H1 (cell line): ENCODE measurements around the gene SPRED1. TPM values are rescaled to one million over a fixed set of nuclear protein-coding genes. Genes with fewer than 3 reads are reported as not detected.

Source experiments
- CTCF ChIA-PET: fragments of 300-600 bp; sonication (Branson Sonifier 250); formaldehyde crosslinking; loops from one replicate; lab custom pipeline; 2021; ENCODE audit not compliant: partially characterized antibody; lab: Charles Lee
- POLR2A ChIA-PET: fragments of 300-600 bp; sonication (Branson Sonifier 250); formaldehyde crosslinking; loops from one replicate; lab custom pipeline; 2021; ENCODE audit warnings: inconsistent platforms; ENCODE audit not compliant: partially characterized antibody; lab: Charles Lee
- DNase-seq, 2 experiments: peaks; one replicate each; pipeline versions ENCODE4 v3.0.0 to v3.0.0-alpha.2; 2010 to 2022; ENCODE audit warnings: low spot score in 2 of 2, low read depth in 1 of 2, mixed read lengths in 1 of 2
- FAIRE-seq: peaks from 2 replicates; lab custom pipeline; 2011; peaks lifted over from hg19 to GRCh38; lab: Jason Lieb, UNC
- H2AFZ ChIP-seq: 2 replicates; pipeline ENCODE4 v1.8.1; 2012; ENCODE audit warnings: low read length, inconsistent platforms
- H2AK5ac ChIP-seq: 2 replicates; pipeline ENCODE4 v1.6.1; 2013; ENCODE audit warnings: low read depth, low read length
- H2BK120ac ChIP-seq: replicated peaks from 2 replicates; pipeline ENCODE3; 2013; ENCODE audit warnings: low read depth, low read length, inconsistent platforms
- H2BK12ac ChIP-seq: 2 replicates; pipeline ENCODE4 v1.6.1; 2013; ENCODE audit warnings: low read depth, low read length
- H2BK15ac ChIP-seq: 2 replicates; pipeline ENCODE4 v1.6.1; 2013; ENCODE audit warnings: low read length
- H2BK20ac ChIP-seq: 2 replicates; pipeline ENCODE4 v1.6.1; 2013; ENCODE audit warnings: low read length
- H2BK5ac ChIP-seq: 2 replicates; pipeline ENCODE4 v1.6.1; 2013; ENCODE audit warnings: low read depth, low read length
- H3K14ac ChIP-seq: 2 replicates; pipeline ENCODE4 v1.6.1; 2013; ENCODE audit warnings: inconsistent platforms; ENCODE audit not compliant: insufficient read length
- H3K18ac ChIP-seq: 2 replicates; pipeline ENCODE4 v1.6.1; 2013; ENCODE audit warnings: low read length; ENCODE audit errors: extremely low read depth
- H3K23ac ChIP-seq: 2 replicates; pipeline ENCODE4 v1.6.1; 2013; ENCODE audit warnings: inconsistent platforms; ENCODE audit not compliant: insufficient read length
- H3K23me2 ChIP-seq: 2 replicates; pipeline ENCODE4 v1.6.1; 2013; ENCODE audit warnings: low read depth, low read length
- H3K27ac ChIP-seq: 2 replicates; pipeline ENCODE4 v1.6.1; 2011; ENCODE audit warnings: low read depth, low read length, inconsistent platforms
- H3K27me3 ChIP-seq, 4 experiments: replicated peaks in 1 of 4; 1 replicate in 1 of 4; 2 replicates in 3 of 4; pipeline versions ENCODE4 v1.6.1 to v1.8.1; 2011 to 2013; ENCODE audit warnings: low read length in 3 of 4, mild to moderate bottlenecking in 3 of 4, inconsistent platforms in 2 of 4, mixed read lengths in 2 of 4, moderate library complexity in 1 of 4; ENCODE audit not compliant: control insufficient read depth in 3 of 4, insufficient read depth in 3 of 4; ENCODE audit errors: extremely low read depth in 1 of 4
- H3K36me3 ChIP-seq, 4 experiments: 2 replicates each; pipeline versions ENCODE4 v1.6.1 to v1.8.1; 2011 to 2013; ENCODE audit warnings: mild to moderate bottlenecking in 4 of 4, low read length in 3 of 4, moderate library complexity in 2 of 4, control low read depth in 1 of 4, inconsistent platforms in 1 of 4; ENCODE audit not compliant: insufficient read depth in 4 of 4, control insufficient read depth in 2 of 4
- H3K4ac ChIP-seq: replicated peaks from 2 replicates; pipeline ENCODE3; 2013; ENCODE audit warnings: low read length, low read depth, mixed read lengths, inconsistent platforms; ENCODE audit not compliant: insufficient read length
- H3K4me1 ChIP-seq, 4 experiments: replicated peaks in 1 of 4; 1 replicate in 1 of 4; 2 replicates in 3 of 4; pipeline versions ENCODE4 v1.6.1 to v1.8.1; 2011 to 2013; ENCODE audit warnings: low read length in 3 of 4, inconsistent platforms in 2 of 4, mixed read lengths in 1 of 4; ENCODE audit not compliant: insufficient read depth in 4 of 4, control insufficient read depth in 3 of 4
- H3K4me2 ChIP-seq, 2 experiments: 2 replicates each; pipeline versions ENCODE4 v1.6.1 to v1.8.1; 2011 to 2013; ENCODE audit warnings: low read depth in 2 of 2, low read length in 2 of 2, control low read depth in 1 of 2, inconsistent platforms in 1 of 2, mild to moderate bottlenecking in 1 of 2; ENCODE audit not compliant: insufficient read depth in 1 of 2
- H3K4me3 ChIP-seq, 4 experiments: fragments of 200-600, 300-600 bp in 1 of 4; sonication (generic), shearing (Covaris generic), sonication (Bioruptor Twin) in 1 of 4; 2 replicates each; pipeline versions ENCODE4 v1.5.1 to v1.8.1; 2011 to 2016; ENCODE audit warnings: low read length in 4 of 4, low read depth in 3 of 4, control low read depth in 2 of 4, inconsistent platforms in 2 of 4, mild to moderate bottlenecking in 2 of 4, mixed read lengths in 1 of 4, moderate library complexity in 1 of 4; ENCODE audit not compliant: insufficient read depth in 2 of 4; ENCODE audit errors: extremely low read depth in 1 of 4
- H3K56ac ChIP-seq: replicated peaks from 2 replicates; pipeline ENCODE3; 2013; ENCODE audit warnings: low read depth, mild to moderate bottlenecking, mixed read lengths, low read length, inconsistent platforms; ENCODE audit not compliant: insufficient read length
- H3K79me1 ChIP-seq: 2 replicates; pipeline ENCODE4 v1.6.1; 2013; ENCODE audit warnings: low read depth, low read length, control low read depth
- H3K79me2 ChIP-seq, 2 experiments: 2 replicates each; pipeline versions ENCODE4 v1.6.1 to v1.8.1; 2012 to 2013; ENCODE audit warnings: low read length in 2 of 2, mild to moderate bottlenecking in 2 of 2, inconsistent platforms in 1 of 2; ENCODE audit not compliant: insufficient read depth in 2 of 2, control insufficient read depth in 1 of 2
- H3K9ac ChIP-seq, 4 experiments: replicated peaks in 1 of 4; 1 replicate in 1 of 4; 2 replicates in 3 of 4; pipeline versions ENCODE4 v1.6.1 to v1.8.1; 2011 to 2013; ENCODE audit warnings: low read depth in 3 of 4, low read length in 3 of 4, control low read depth in 2 of 4, mild to moderate bottlenecking in 2 of 4, moderate library complexity in 2 of 4, inconsistent platforms in 1 of 4; ENCODE audit errors: extremely low read depth in 1 of 4
- H3K9me3 ChIP-seq, 2 experiments: 2 replicates each; pipeline versions ENCODE4 v1.6.1 to v1.8.1; 2012 to 2013; ENCODE audit warnings: mild to moderate bottlenecking in 2 of 2, moderate library complexity in 2 of 2, control low read depth in 1 of 2, inconsistent platforms in 1 of 2, low read depth in 1 of 2, low read length in 1 of 2, mixed read lengths in 1 of 2; ENCODE audit not compliant: insufficient read depth in 2 of 2
- H4K20me1 ChIP-seq, 2 experiments: replicated peaks in 1 of 2; 2 replicates each; pipeline versions ENCODE3 to v1.8.1; 2011 to 2013; ENCODE audit warnings: inconsistent platforms in 2 of 2, low read length in 2 of 2, mild to moderate bottlenecking in 1 of 2; ENCODE audit not compliant: insufficient read depth in 2 of 2, control insufficient read depth in 1 of 2
- H4K5ac ChIP-seq: 2 replicates; pipeline ENCODE4 v1.6.1; 2013; ENCODE audit warnings: low read length, low read depth, mixed read lengths, inconsistent platforms; ENCODE audit not compliant: insufficient read length
- H4K8ac ChIP-seq: 2 replicates; pipeline ENCODE4 v1.8.0; 2013; ENCODE audit warnings: mild to moderate bottlenecking, moderate library complexity, low read length, inconsistent platforms; ENCODE audit not compliant: insufficient read depth; ENCODE audit errors: extremely low read depth
- H4K91ac ChIP-seq: replicated peaks from 2 replicates; pipeline ENCODE3; 2013; ENCODE audit warnings: low read length, mixed read lengths, inconsistent platforms; ENCODE audit not compliant: insufficient read length
- ATF2 ChIP-seq: IDR thresholded peaks from 2 replicates; pipeline ENCODE4 v1.6.1; 2012; ENCODE audit warnings: low read length, inconsistent platforms
- HDAC2 ChIP-seq, 2 experiments: fragments of 300-600 bp in 1 of 2; sonication (generic) in 1 of 2; IDR thresholded peaks; 2 replicates each; pipeline ENCODE4 v1.6.1; 2011 to 2012; ENCODE audit warnings: low read depth in 2 of 2, low read length in 2 of 2, mild to moderate bottlenecking in 2 of 2, moderate library complexity in 2 of 2, borderline replicate concordance in 1 of 2, inconsistent platforms in 1 of 2
- POU5F1 ChIP-seq: IDR thresholded peaks from 2 replicates; pipeline ENCODE4 v1.6.1; 2011; ENCODE audit warnings: low read depth, mild to moderate bottlenecking, low read length, moderate library complexity
- ZNF274 ChIP-seq: IDR thresholded peaks from 2 replicates; pipeline ENCODE4 v1.7.0; 2012; ENCODE audit warnings: low read length, borderline replicate concordance; ENCODE audit errors: extremely low read depth
- WGBS, 2 experiments: shearing (Covaris generic) in 1 of 2; methylation state at CpG; one replicate each; pipeline versions ENCODE4 v1.1.6 to v1.1.7; 2013 to 2015; ENCODE audit warnings: low lambda C conversion rate in 2 of 2, mixed read lengths in 2 of 2, inconsistent platforms in 1 of 2, low coverage in 1 of 2, missing lambda C conversion rate in 1 of 2; ENCODE audit not compliant: insufficient replicate concordance in 2 of 2, insufficient coverage in 1 of 2, insufficient read length in 1 of 2; ENCODE audit errors: extremely low coverage in 1 of 2, missing lambda C conversion rate in 1 of 2; 5-methylcytosine and 5-hydroxymethylcytosine counted together
- polyA plus RNA-seq, 7 experiments: library from polyadenylated mRNA; depleted of rRNA in 3 of 7; stranded (reverse) in 5 of 7; unstranded in 2 of 7; fragments of >200 nt in 5 of 7; fragments of 200-250 nt in 2 of 7; gene quantifications; 1 replicate in 5 of 7; 2 replicates in 1 of 7; 4 replicates in 1 of 7; pipeline versions ENCODE4 v1.2.1 to v1.2.3, GENCODE V29; 2011 to 2013; ENCODE audit warnings: missing spikeins in 2 of 7, mixed read lengths in 2 of 7
- total RNA-seq: library from RNA; stranded (reverse); fragmentation: NEBNext Ultra II Directional; extraction: Animal tissue kit (Norgen Biotek cat#: 25700); gene quantifications from 2 replicates; pipeline ENCODE4 v1.2.1, GENCODE V29; 2021
- TF ChIP-seq, protein P1 (sequence below): IDR thresholded peaks from 2 replicates; pipeline ENCODE4 v1.6.1; 2012; ENCODE audit warnings: inconsistent platforms
- TF ChIP-seq, protein P2 (sequence below): IDR thresholded peaks from 2 replicates; pipeline ENCODE4 v1.6.1; 2011; ENCODE audit warnings: low read depth, mild to moderate bottlenecking, low read length; ENCODE audit not compliant: insufficient read depth

SPRED1 gene
- total and polyA plus RNA-seq, 2 of the 8 experiments (the other 6 are each of a cell fraction or from before 2014, with no cell fraction given) = 5.5 to 30.3 TPM

DNA sequence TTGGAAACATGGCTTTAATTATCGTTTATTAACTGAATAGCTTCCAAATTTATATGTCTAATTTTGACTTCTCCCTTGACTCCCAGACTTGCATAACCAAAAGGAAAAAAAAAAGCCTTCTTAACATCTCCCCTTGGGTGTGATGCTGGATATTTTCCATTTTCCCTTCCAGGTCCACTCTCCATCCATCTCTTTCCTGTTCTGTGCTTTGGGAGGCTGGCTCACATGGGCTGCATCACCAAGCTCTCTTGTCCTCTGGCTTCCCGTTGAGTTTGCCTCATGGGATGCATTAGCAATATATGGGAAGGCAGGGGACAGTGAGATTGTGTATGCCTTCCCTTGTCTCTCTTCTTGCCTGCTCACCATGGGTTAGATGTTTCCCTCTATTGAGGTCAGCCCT is 123.4 kb downstream of the SPRED1 start:
- Histone ChIP-seq H2BK15ac (no peak overlapping the region), H3K18ac (no peak overlapping the region), H2AFZ (no peak overlapping the region), H4K5ac (no peak overlapping the region), H2BK120ac (no peak overlapping the region), H3K4ac (no peak overlapping the region), H2AK5ac (no peak overlapping the region), H3K56ac (no peak overlapping the region), H3K4me2 (no peak overlapping the region), H3K14ac (no peak overlapping the region), H4K91ac (no peak overlapping the region), H2BK5ac (no peak overlapping the region), H3K4me3 (no peak overlapping the region), H3K79me2 (no peaks in the 10 kb centered on the region), H3K79me1 (no peaks in the 10 kb centered on the region), H3K9ac (no peak overlapping the region), H3K23me2 (no peaks in the 10 kb centered on the region; the same call in 1 of the 2 replicates), H3K27me3 (no peaks in the 10 kb centered on the region), H4K20me1 (no peaks in the 10 kb centered on the region), H3K23ac (no peak overlapping the region), H3K9me3 (no peaks in the 10 kb centered on the region), H3K36me3 (no peaks in the 10 kb centered on the region), H3K27ac (no peak overlapping the region), H4K8ac (no peak overlapping the region), H2BK12ac (no peak overlapping the region), H3K4me1 (no peaks in the 10 kb centered on the region), H2BK20ac (no peak overlapping the region)
- TF ChIP-seq, protein P1, sequence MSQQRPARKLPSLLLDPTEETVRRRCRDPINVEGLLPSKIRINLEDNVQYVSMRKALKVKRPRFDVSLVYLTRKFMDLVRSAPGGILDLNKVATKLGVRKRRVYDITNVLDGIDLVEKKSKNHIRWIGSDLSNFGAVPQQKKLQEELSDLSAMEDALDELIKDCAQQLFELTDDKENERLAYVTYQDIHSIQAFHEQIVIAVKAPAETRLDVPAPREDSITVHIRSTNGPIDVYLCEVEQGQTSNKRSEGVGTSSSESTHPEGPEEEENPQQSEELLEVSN = no peak
- TF ChIP-seq, protein P2, sequence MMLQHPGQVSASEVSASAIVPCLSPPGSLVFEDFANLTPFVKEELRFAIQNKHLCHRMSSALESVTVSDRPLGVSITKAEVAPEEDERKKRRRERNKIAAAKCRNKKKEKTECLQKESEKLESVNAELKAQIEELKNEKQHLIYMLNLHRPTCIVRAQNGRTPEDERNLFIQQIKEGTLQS = no peak
- TF ChIP-seq HDAC2 (IDR thresholded peaks at IDR 0.05; ENCODE audit: borderline replicate concordance in 1 of 2, low read depth in 2 of 2, low read length in 2 of 2) = no peak
- TF ChIP-seq ZNF274 = no peak
- TF ChIP-seq ATF2 = no peak
- no peak for TF ChIP-seq POU5F1
- 96% methylated on average over 2 of the region's 2 CpGs; no CpG with 5 or more reads in 1 of the 2 experiments for WGBS, 2 experiments
- POLR2A ChIA-PET = no interaction called here
- CTCF ChIA-PET = interaction anchor here (0.6 to 3.9 kb wide), 5 partner anchors 13 to 382 kb away, joined by 3 to 20 read pairs (median 4); no protein-coding TSS in a partner anchor
- DNase-seq (no peak), FAIRE-seq (no peak)
